Measurements from ENCODE around the gene ATG4C.
A peak's percentile ranks its signal among the peaks of the same experiment; 100 is the strongest.

Gene ATG4C

DNA sequence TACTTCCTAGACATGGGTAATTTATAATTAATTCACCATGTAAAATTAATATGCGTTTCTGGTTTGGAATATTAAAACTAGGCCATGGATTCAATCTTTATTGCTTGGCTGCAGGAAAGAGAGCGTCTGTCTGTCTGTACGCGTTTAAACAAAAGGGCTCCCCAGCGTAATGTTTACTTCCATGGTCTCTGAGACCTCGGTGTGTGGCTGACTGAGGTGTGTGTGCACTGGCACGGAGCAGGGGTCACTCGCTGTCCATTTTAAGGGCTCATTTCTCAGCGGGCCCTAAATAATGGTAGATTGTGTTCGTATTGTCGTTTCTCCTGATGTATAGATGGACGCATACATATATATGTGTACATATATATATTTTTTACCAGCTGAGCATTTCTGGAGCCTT lies 119.6 kb downstream of the ATG4C start:
- DNase-seq (ENCODE audit: low read depth), result no peak
- H3K4me3 ChIP-seq (ENCODE audit: low read depth, low read length), result no peak overlapping the region
- TF ChIP-seq, protein P1, sequence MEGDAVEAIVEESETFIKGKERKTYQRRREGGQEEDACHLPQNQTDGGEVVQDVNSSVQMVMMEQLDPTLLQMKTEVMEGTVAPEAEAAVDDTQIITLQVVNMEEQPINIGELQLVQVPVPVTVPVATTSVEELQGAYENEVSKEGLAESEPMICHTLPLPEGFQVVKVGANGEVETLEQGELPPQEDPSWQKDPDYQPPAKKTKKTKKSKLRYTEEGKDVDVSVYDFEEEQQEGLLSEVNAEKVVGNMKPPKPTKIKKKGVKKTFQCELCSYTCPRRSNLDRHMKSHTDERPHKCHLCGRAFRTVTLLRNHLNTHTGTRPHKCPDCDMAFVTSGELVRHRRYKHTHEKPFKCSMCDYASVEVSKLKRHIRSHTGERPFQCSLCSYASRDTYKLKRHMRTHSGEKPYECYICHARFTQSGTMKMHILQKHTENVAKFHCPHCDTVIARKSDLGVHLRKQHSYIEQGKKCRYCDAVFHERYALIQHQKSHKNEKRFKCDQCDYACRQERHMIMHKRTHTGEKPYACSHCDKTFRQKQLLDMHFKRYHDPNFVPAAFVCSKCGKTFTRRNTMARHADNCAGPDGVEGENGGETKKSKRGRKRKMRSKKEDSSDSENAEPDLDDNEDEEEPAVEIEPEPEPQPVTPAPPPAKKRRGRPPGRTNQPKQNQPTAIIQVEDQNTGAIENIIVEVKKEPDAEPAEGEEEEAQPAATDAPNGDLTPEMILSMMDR (IDR thresholded peaks at IDR 0.05; ENCODE audit: low read depth, low read length, missing control alignments), result no peak

DNA sequence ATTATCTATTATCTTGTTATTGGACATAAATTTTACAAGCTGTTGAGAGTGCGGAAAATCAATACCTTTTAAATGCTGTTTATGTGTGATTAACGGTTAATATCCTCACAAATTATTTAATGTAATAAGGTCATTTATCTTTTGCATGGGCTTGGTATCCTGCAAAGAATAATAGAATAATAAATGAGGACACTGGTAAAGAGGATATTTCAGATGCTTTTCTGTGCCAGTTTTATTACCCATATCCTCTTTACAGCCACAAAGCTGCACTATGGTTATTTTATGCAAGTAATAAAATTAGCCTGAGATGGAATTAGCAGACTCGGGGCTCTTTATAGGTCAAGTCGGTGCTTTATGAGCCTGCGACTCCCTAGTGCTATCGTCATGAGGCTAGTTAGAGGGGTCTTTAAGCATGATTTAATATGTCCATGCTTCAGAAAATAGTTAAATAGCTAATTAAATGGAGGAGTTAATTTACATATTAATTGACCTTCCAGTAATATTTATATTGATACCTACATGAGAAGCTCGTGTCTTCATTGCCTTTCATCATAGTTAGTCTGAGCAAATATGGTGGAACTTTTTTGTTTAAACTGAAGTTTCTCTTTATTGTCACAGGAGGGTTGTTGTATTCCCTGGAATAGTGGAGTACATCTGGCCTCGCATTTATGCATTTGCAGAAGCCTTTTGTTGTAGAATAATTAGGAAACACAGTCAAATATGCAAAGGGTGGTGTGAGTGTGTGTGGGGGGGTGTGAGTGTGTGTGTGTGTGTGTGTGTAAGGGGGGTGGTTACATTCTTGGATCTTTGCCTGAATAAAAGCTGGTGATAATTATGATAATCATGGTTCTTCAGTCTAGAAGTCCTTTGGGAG lies 120.3 kb downstream of the ATG4C start:
- DNase-seq (ENCODE audit: low read depth), result no peak
- TF ChIP-seq, protein P1 (IDR thresholded peaks at IDR 0.05; ENCODE audit: low read depth, low read length, missing control alignments), result no peak
- no peak overlapping the region for H3K4me3 ChIP-seq (ENCODE audit: low read depth, low read length)

DNA sequence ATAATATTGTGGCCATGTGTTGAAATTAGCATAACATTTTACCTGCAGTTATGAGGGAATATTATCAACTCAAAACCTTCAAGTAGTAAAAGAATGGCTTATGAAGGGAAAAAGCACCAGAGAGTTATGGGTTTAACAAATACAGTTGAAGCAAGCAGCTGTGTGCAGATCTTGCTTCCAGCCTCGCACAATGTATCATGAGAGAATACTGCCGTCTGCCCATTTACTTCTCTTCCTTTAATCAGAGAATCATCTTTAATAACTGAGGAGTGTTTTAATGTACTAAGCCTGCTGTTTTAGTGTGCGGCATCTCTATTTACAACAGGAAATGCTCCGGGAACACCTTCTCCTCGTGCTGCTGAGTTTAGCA lies 120.9 kb downstream of the ATG4C start:
- no peak overlapping the region for H3K4me3 ChIP-seq (ENCODE audit: low read depth, low read length)
- TF ChIP-seq, protein P1 (IDR thresholded peaks at IDR 0.05; ENCODE audit: low read depth, low read length, missing control alignments), result no peak
- DNase-seq (ENCODE audit: low read depth), result no peak

DNA sequence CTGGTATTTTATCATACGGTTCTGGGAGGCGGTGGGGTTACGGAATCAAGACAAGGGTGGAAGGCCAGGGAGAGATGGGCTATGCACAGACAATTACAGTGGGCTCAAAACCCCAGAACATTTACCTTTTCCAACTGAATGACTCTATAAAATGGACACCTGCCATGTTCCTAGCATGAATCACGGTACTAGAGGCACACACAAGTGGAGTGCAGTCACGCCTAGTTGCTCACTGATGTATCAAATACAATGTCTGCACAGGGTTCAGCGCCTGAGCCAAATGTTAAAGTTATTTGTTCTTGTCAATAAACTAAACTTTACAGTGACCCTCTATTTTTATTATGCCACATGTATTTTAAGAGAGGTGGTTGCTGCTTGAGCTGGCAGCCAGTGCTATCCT lies 121.4 kb downstream of the ATG4C start:
- TF ChIP-seq, protein P1 (IDR thresholded peaks at IDR 0.05; ENCODE audit: low read depth, low read length, missing control alignments), result no peak
- H3K4me3 ChIP-seq (ENCODE audit: low read depth, low read length), result no peak overlapping the region
- DNase-seq (ENCODE audit: low read depth), result no peak

DNA sequence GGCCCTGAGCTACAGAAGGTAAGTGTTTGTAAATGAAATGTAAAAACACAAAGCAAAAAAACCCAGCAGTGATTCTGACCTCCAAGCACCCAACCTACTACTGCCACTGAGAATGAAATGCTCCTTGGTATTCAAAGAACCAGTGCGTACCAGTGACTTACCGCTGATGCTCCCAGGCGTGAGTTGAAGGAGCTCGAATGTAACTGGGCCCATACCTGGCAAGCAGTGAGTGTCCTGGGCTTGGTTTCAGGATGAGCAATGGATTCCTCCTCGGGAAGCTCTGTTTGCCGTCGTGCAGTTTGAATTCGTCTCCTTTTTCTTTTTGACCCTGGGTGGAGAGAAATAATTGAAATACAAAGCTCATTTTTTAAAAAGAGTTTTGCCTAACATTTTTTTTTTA lies 121.9 kb downstream of the ATG4C start:
- no peak for DNase-seq (ENCODE audit: low read depth)
- TF ChIP-seq, protein P1 (IDR thresholded peaks at IDR 0.05; ENCODE audit: low read depth, low read length, missing control alignments), result no peak
- H3K4me3 ChIP-seq (ENCODE audit: low read depth, low read length), result no peak overlapping the region

DNA sequence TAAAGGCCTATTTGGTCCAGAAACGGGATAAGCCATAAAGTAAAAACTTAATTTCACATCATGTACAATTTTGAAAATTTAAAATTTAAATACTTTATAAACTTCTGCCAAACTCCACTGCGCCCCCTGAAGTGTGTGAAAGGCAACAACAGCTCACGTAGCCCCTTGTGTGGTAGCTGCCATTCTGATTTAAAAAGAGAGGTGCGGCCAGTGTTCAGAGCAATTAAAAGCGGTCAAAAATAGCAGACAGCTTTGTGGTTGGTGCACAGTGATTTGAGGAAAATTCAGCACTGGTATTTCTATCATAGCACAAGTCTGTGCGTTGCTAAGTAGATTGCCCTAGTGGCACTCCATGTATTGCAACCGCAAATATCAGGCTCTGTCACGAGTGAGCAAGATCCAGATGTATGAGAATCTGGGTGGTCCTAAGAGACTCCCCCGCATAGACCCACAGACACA lies 122.5 kb downstream of the ATG4C start:
- TF ChIP-seq, protein P1 (IDR thresholded peaks at IDR 0.05; ENCODE audit: low read depth, low read length, missing control alignments), result peak; percentile 49
- no peak overlapping the region for H3K4me3 ChIP-seq (ENCODE audit: low read depth, low read length)
- DNase-seq (ENCODE audit: low read depth), result no peak

Data from GM12864 (cell line).